ENCODE data around the gene ELOVL2.

Gene ELOVL2

GRCh38 chr6:11067348-11067747 is 23.2 kb upstream of the ELOVL2 start:
- H3K9me3 ChIP-seq (ENCODE audit: insufficient read depth, low read length), result no peaks in the 10 kb centered on the region
- TF ChIP-seq EZH2phosphoT487 (conservative IDR thresholded peaks at IDR 0.05; ENCODE audit: low read length) (no peak), CTCF (IDR thresholded peaks at IDR 0.05; ENCODE audit: insufficient read depth, low read length, poor library complexity, severe bottlenecking) (no peak)
- no peak overlapping the region for H3K27ac ChIP-seq (ENCODE audit: low read depth, low read length)
- H4K20me1 ChIP-seq (ENCODE audit: low read depth, low read length), result no peaks in the 10 kb centered on the region
- no peaks in the 10 kb centered on the region for H3K79me2 ChIP-seq (ENCODE audit: insufficient read depth, low read length)
- H3F3A ChIP-seq (ENCODE audit: insufficient read depth), result no peaks in the 10 kb centered on the region
- H3K36me3 ChIP-seq (ENCODE audit: low read length), result no peaks in the 10 kb centered on the region
- H2AFZ ChIP-seq (ENCODE audit: low read depth, low read length, severe bottlenecking), result no peak overlapping the region
- H3K4me2 ChIP-seq (ENCODE audit: low read depth, low read length, poor library complexity, severe bottlenecking), result no peak overlapping the region
- H3K27me3 ChIP-seq (ENCODE audit: low read length), result no peaks in the 10 kb centered on the region
- H3K9me2 ChIP-seq (replicated peaks; ENCODE audit: insufficient read depth, low read length), result no peaks in the 10 kb centered on the region
- H3K9ac ChIP-seq (ENCODE audit: low read length), result no peak overlapping the region
- no peak overlapping the region for H3K4me3 ChIP-seq (ENCODE audit: insufficient read depth, low read length, poor library complexity, severe bottlenecking)

GRCh38 chr6:11066505-11067347 is 22.6 kb upstream of the ELOVL2 start:
- H3K36me3 ChIP-seq (ENCODE audit: low read length), result no peaks in the 10 kb centered on the region
- no peaks in the 10 kb centered on the region for H3K9me3 ChIP-seq (ENCODE audit: insufficient read depth, low read length)
- no peak overlapping the region for H3K4me3 ChIP-seq (ENCODE audit: insufficient read depth, low read length, poor library complexity, severe bottlenecking)
- H2AFZ ChIP-seq (ENCODE audit: low read depth, low read length, severe bottlenecking), result no peak overlapping the region
- TF ChIP-seq EZH2phosphoT487 (conservative IDR thresholded peaks at IDR 0.05; ENCODE audit: low read length), result no peak
- no peak for TF ChIP-seq CTCF (IDR thresholded peaks at IDR 0.05; ENCODE audit: insufficient read depth, low read length, poor library complexity, severe bottlenecking)
- no peaks in the 10 kb centered on the region for H3F3A ChIP-seq (ENCODE audit: insufficient read depth)
- H3K79me2 ChIP-seq (ENCODE audit: insufficient read depth, low read length), result no peaks in the 10 kb centered on the region
- no peaks in the 10 kb centered on the region for H4K20me1 ChIP-seq (ENCODE audit: low read depth, low read length)
- no peak overlapping the region for H3K9ac ChIP-seq (ENCODE audit: low read length)
- H3K27me3 ChIP-seq (ENCODE audit: low read length), result no peaks in the 10 kb centered on the region
- H3K4me2 ChIP-seq (ENCODE audit: low read depth, low read length, poor library complexity, severe bottlenecking), result no peak overlapping the region
- no peak overlapping the region for H3K27ac ChIP-seq (ENCODE audit: low read depth, low read length)
- no peaks in the 10 kb centered on the region for H3K9me2 ChIP-seq (replicated peaks; ENCODE audit: insufficient read depth, low read length)

GRCh38 chr6:11065436-11066202 is 21.5 kb upstream of the ELOVL2 start:
- no peak for TF ChIP-seq EZH2phosphoT487 (conservative IDR thresholded peaks at IDR 0.05; ENCODE audit: low read length)
- TF ChIP-seq CTCF (IDR thresholded peaks at IDR 0.05; ENCODE audit: insufficient read depth, low read length, poor library complexity, severe bottlenecking), result no peak
- H3K9me2 ChIP-seq (replicated peaks; ENCODE audit: insufficient read depth, low read length), result no peaks in the 10 kb centered on the region
- H3K4me3 ChIP-seq (ENCODE audit: insufficient read depth, low read length, poor library complexity, severe bottlenecking), result no peak overlapping the region
- no peaks in the 10 kb centered on the region for H3K27me3 ChIP-seq (ENCODE audit: low read length)
- no peak overlapping the region for H3K27ac ChIP-seq (ENCODE audit: low read depth, low read length)
- H4K20me1 ChIP-seq (ENCODE audit: low read depth, low read length), result no peaks in the 10 kb centered on the region
- no peaks in the 10 kb centered on the region for H3K36me3 ChIP-seq (ENCODE audit: low read length)
- H3F3A ChIP-seq (ENCODE audit: insufficient read depth), result no peaks in the 10 kb centered on the region
- H2AFZ ChIP-seq (ENCODE audit: low read depth, low read length, severe bottlenecking), result no peak overlapping the region
- H3K4me2 ChIP-seq (ENCODE audit: low read depth, low read length, poor library complexity, severe bottlenecking), result no peak overlapping the region
- H3K79me2 ChIP-seq (ENCODE audit: insufficient read depth, low read length), result no peaks in the 10 kb centered on the region
- H3K9ac ChIP-seq (ENCODE audit: low read length), result no peak overlapping the region
- H3K9me3 ChIP-seq (ENCODE audit: insufficient read depth, low read length), result no peaks in the 10 kb centered on the region

All from SU-DHL-6 (cell line).